Uterus (tissue), 4 donors: ENCODE results near the gene ENO2. TPM values are rescaled to one million over a fixed set of nuclear protein-coding genes. Genes with fewer than 3 reads are reported as not detected.
A peak's percentile ranks its signal among the peaks of the same experiment; 100 is the strongest.
"Not testable (repeated sequence)": the region's sequence is repeated elsewhere in the genome, so short reads cannot be mapped to it uniquely, and the experiment has no call there.

Experiments
- DNase-seq, 2 donors: peaks; one replicate each; pipeline ENCODE4 v3.0.0-alpha.2; 2019 to 2020
- H3K27ac ChIP-seq, 2 donors: fragments of 200-600 bp; sonication (generic); 1 replicate in 1 of 2; 2 replicates in 1 of 2; pipeline ENCODE4 v1.5.1; 2016 to 2018
- H3K27me3 ChIP-seq, 2 donors: fragments of 200-600 bp; sonication (generic); one replicate each; pipeline ENCODE4 v1.5.1; 2018 to 2019; ENCODE audit warnings: control low read depth in 1 of 2
- H3K36me3 ChIP-seq, 2 donors: fragments of 200-600 bp; sonication (generic); one replicate each; pipeline ENCODE4 v1.5.1; 2019; ENCODE audit warnings: control low read depth in 1 of 2
- H3K4me1 ChIP-seq, 2 donors: fragments of 200-600 bp; sonication (generic); one replicate each; pipeline ENCODE4 v1.5.1; 2018 to 2019; ENCODE audit warnings: control low read depth in 1 of 2
- H3K4me3 ChIP-seq, 2 donors: fragments of 200-600 bp; sonication (generic); 1 replicate in 1 of 2; 2 replicates in 1 of 2; pipeline ENCODE4 v1.5.1; 2018 to 2019; ENCODE audit warnings: mild to moderate bottlenecking in 1 of 2
- H3K9me3 ChIP-seq, 2 donors: fragments of 200-600 bp; sonication (generic); one replicate each; pipeline ENCODE4 v1.5.1; 2019; ENCODE audit warnings: control low read depth in 1 of 2
- CTCF ChIP-seq, 4 experiments: fragments of 200-600 bp in 2 of 4; fragments of 450-650 bp in 2 of 4; sonication (generic) in 2 of 4; IDR thresholded peaks; one replicate each; pipeline ENCODE4 v1.5.1; 2016 to 2019; ENCODE audit warnings: antibody characterized with exemption in 4 of 4, mild to moderate bottlenecking in 2 of 4, moderate library complexity in 1 of 4
- POLR2A ChIP-seq, 2 donors: fragments of 450-650 bp; IDR thresholded peaks; one replicate each; pipeline ENCODE4 v1.6.1; 2016; ENCODE audit warnings: antibody characterized with exemption in 2 of 2, mild to moderate bottlenecking in 1 of 2, moderate library complexity in 1 of 2
- intact Hi-C: fragments of 100-400 bp; cut with DNase I; formaldehyde crosslinking; loops from one replicate; pipeline ENCODE4 v1.15.1; 2023; ENCODE audit warnings: low total_unique reads
- total RNA-seq, 4 donors: library from RNA; depleted of rRNA in 3 of 4; stranded (reverse); fragments of >200 nt in 3 of 4; gene quantifications; one replicate each; pipeline versions ENCODE4 v1.1.0 to v1.2.4, GENCODE V29; 2014 to 2023
- donor health status: DM: yes; HTN: yes; CAD: no.

ENO2 gene
- total RNA-seq, 4 donors from 2014 or later = 9.7 to 84.7 (median 24.4) TPM

DNA sequence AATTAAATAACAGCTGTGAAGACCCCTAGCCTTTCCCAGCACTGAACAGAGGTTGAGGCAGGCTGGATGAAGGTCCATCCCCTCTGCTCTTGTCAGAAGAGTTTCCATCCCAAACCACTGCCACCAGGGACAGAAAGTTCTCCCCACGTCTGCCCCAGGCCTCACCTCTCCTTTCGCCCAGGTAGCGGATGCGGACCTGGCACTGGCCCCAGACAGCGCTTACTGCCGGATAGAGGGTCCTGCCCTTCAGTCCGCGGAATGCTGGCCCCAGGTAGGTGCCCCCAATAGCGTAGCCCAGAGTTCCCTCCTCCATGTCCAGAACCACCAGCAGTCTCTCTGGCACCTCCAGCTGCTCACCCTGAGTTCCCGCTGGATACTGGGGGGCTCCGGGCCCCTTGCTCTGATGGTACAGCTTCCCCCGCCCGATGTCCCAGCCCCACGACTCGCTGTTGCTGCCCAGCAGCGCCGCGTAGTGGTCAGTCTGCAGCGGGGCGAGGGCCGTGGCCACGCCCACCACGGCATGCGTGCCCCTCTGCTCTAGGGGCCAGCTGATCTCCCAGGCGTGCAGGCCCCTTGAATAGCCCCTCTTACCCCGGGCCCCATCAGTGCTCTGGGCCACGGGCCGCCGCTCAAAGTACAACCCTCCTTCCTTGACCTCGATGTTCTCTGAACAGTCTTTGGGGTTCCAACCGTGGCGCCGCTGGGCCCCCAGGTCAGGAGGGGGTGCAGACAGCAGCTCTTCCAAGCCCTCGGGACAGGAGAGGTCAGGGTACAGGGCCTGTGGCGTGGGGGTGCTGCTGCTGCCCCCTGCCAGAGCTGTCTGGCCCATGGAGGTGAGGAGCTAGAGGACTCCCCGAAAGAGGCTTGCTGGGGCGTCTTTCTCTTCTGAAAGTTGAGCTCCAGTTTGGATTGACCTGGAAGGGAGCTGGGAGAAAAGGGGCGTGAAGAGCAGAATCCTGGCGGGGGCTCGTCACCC lies 42.0 kb upstream of the ENO2 start:
- TF ChIP-seq CTCF (IDR thresholded peaks at IDR 0.05) = peak; percentile 90 to 96 (median 96)
- TF ChIP-seq POLR2A (IDR thresholded peaks at IDR 0.05) = no peak
- intact Hi-C loops = no loop called here
- Histone ChIP-seq H3K36me3 (no peaks in the 10 kb centered on the region), H3K9me3 (no peaks in the 10 kb centered on the region), H3K4me3 (peak overlapping the region; percentile 79 to 96), H3K4me1 (peaks cover 10 to 25% of the 10 kb centered on the region in 2 donors), H3K27ac (peak overlapping the region; percentile 84 to 88), H3K27me3 (no peaks in the 10 kb centered on the region)
- peak; percentile 82 to 88 for DNase-seq

DNA sequence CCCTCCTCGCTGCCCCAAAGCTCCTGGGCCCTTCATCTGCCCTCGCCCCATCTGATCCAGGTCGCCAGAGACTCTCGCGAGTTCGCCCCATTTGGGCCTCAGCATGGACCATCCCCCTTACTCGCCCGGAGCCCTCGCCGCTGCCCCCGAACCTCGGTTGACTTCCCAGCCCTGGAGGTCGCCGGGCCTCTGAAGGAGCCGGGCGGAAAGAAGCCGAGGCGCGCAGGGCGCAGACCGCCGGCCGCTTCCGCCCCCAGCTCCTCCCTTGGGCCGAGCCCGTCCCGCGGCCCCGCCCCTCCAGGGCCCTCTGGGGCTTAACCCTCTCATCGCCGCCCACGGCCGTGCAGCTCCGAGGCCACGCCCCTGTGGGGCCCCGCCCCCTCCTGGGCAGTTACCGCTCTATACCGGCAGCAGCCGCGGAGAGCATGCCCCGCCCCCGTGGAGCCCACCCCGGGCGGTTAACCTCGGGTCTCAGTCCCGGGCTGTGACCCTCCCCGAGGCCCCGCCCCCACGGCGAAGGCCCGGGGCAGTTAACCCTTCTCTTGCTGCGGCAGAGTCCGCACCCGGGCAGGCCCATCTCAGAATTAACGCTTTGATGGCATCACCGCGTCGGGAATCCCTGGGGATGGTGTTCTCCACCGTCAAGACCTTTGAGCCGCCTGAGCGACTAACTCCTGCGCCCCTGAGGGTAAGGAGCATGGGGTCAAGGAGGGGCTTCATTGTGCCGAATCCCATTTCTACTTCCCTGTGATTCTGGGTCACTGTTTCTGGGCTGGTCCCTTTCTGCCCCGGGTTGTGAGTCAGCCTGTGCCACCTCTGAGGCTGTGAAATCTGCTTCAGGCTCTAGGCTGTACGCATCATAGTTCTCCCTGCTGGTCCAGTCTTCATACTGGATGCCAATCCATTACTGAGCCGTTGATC lies 41.0 kb upstream of the ENO2 start, which contains the start of gene SPSB2:
Gene SPSB2, minus strand, starts transcription at position 210 of the 921 bp plus-strand sequence. CDS start 402 bp downstream, outside the sequence.
- DNase-seq = peak; percentile 98 to 99
- intact Hi-C loops = no loop called here
- peak within 1 kb of the TSS; percentile 84 to 88 for H3K27ac ChIP-seq
- TF ChIP-seq CTCF (IDR thresholded peaks at IDR 0.05) = peak in 2 of 4 experiments; percentile 13 to 30
- peak; percentile 43 to 76 for TF ChIP-seq POLR2A (IDR thresholded peaks at IDR 0.05)
- peak within 1 kb of the TSS; percentile 79 to 96 for H3K4me3 ChIP-seq
- H3K4me1 ChIP-seq = peaks cover 10 to 22% of the 10 kb centered on the region in 2 donors
- H3K36me3 ChIP-seq = no peaks in the 10 kb centered on the region
- H3K27me3 ChIP-seq = no peaks in the 10 kb centered on the region
- no peaks in the 10 kb centered on the region for H3K9me3 ChIP-seq

GRCh38 chr12:6874015-6874368 lies 40.4 kb upstream of the ENO2 start:
- H3K36me3 ChIP-seq, H3K9me3 ChIP-seq, intact Hi-C loops, H3K27me3 ChIP-seq, DNase-seq: not testable (repeated sequence)
- H3K4me1 ChIP-seq = peaks cover 8 to 16% of the 10 kb centered on the region in 2 donors
- H3K4me3 ChIP-seq = peak overlapping the region in 1 of 2 donors; percentile 79
- peak overlapping the region; percentile 84 to 88 for H3K27ac ChIP-seq

DNA sequence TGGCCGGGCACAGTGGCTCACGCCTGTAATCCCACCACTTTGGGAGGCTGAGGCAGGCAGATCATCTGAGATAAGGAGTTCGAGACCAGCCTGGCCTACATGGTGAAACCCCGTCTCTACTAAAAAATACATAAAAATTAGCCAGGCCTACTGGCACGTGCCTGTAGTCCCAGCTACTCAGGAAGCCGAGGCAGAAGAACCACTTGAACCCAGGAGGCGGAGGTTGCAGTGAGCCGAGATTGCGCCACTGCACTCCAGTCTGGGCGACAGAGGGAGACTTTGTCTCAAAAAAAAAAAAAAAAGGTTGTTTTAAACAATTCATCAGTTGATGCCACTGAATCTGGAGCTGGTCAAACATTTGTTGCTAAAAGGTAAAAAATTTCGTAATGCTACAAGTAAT lies 34.6 kb upstream of the ENO2 start:
- H3K4me1 ChIP-seq, H3K9me3 ChIP-seq, H3K27ac ChIP-seq, H3K36me3 ChIP-seq, DNase-seq, H3K27me3 ChIP-seq, intact Hi-C loops, H3K4me3 ChIP-seq: not testable (repeated sequence)

DNA sequence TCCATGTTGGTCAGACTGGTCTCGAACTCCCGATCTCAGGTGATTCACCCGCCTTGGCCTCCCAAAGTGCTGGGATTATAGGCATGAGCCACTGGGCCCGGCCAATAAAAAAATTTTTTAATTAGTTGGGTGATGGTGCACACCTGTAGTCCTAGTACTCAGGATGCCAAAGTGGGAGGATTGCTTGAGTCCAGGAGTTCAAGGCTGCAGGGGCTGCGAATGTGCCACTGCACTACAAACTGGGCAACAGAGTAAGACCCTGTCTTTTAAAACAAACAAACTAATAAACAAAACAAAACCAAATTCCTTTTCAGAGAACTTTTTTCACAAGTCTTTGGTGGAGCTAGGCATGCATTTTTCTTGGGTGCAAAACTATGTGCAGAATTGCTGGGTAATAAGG lies 31.1 kb upstream of the ENO2 start:
- no peak for DNase-seq
- Histone ChIP-seq H3K27ac (no peak overlapping the region), H3K4me3 (no peak overlapping the region), H3K9me3 (no peaks in the 10 kb centered on the region), H3K36me3 (no peaks in the 10 kb centered on the region), H3K4me1 (no peaks in the 10 kb centered on the region), H3K27me3 (no peaks in the 10 kb centered on the region)
- TF ChIP-seq POLR2A (IDR thresholded peaks at IDR 0.05) (no peak), CTCF (IDR thresholded peaks at IDR 0.05) (no peak)
- intact Hi-C loops = no loop called here
